Measurements from ENCODE around the gene KCNQ5. TPM values are rescaled to one million over a fixed set of nuclear protein-coding genes. Genes with fewer than 3 reads are reported as not detected.

Gene KCNQ5
- total and polyA plus RNA-seq, 2 of the 8 experiments (the other 6 are each of a cell fraction or from before 2014, with no cell fraction given) = 0.83 to 1.2 TPM

DNA sequence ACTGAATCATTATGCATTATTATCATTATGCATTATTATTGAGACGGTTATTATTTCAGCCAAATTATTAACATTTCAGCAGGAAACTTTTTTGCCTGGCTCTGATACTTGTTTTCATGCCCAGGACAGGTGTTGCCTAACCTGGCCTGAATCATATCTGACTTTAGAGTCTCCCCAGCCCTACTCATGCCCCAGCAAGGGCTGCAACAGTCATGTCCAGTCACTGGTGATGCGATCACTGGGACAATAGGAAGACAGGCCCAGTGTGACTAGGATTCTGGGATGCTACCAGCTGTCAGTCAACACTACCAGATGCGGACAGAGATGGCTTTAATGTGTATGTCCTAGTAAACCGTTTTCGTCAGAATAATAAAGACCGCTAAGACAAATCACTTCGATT, 318.4 kb downstream of the KCNQ5 start:
- ChIA-PET POLR2A (ENCODE audit: partially characterized antibody) (no interaction called here), CTCF (ENCODE audit: partially characterized antibody) (no interaction called here)
- Histone ChIP-seq H3K27ac (ENCODE audit: low read depth, low read length) (no peak overlapping the region), H3K23ac (ENCODE audit: insufficient read length) (no peak overlapping the region), H2BK20ac (ENCODE audit: low read length) (no peak overlapping the region), H4K20me1 (replicated peaks in 1 of 2; ENCODE audit: control insufficient read depth in 1 of 2, insufficient read depth in 2 of 2, low read length in 2 of 2) (no peaks in the 10 kb centered on the region), H3K4ac (replicated peaks; ENCODE audit: insufficient read length, low read depth, low read length) (no peak overlapping the region), H4K91ac (replicated peaks; ENCODE audit: insufficient read length, low read length) (no peak overlapping the region), H2BK15ac (ENCODE audit: low read length) (no peak overlapping the region), H3K79me2 (ENCODE audit: control insufficient read depth in 1 of 2, insufficient read depth in 2 of 2, low read length in 2 of 2) (no peaks in the 10 kb centered on the region), H3K4me2 (ENCODE audit: insufficient read depth in 1 of 2, low read depth in 2 of 2, low read length in 2 of 2) (no peak overlapping the region), H3K14ac (ENCODE audit: insufficient read length) (no peak overlapping the region), H2BK120ac (replicated peaks; ENCODE audit: low read depth, low read length) (no peak overlapping the region), H3K27me3 (replicated peaks in 1 of 4; ENCODE audit: control insufficient read depth in 3 of 4, extremely low read depth in 1 of 4, insufficient read depth in 3 of 4, low read length in 3 of 4) (no peaks in the 10 kb centered on the region), H3K18ac (ENCODE audit: extremely low read depth, low read length) (no peak overlapping the region), H3K56ac (replicated peaks; ENCODE audit: insufficient read length, low read depth, low read length) (no peak overlapping the region), H3K9ac (replicated peaks in 1 of 4; ENCODE audit: extremely low read depth in 1 of 4, low read depth in 3 of 4, low read length in 3 of 4) (no peak overlapping the region), H3K4me1 (replicated peaks in 1 of 4; ENCODE audit: control insufficient read depth in 3 of 4, insufficient read depth in 4 of 4, low read length in 3 of 4) (no peaks in the 10 kb centered on the region), H2BK12ac (ENCODE audit: low read depth, low read length) (no peak overlapping the region), H3K23me2 (ENCODE audit: low read depth, low read length) (no peaks in the 10 kb centered on the region; the same call in 1 of the 2 replicates), H4K8ac (ENCODE audit: extremely low read depth, insufficient read depth, low read length) (no peak overlapping the region), H2BK5ac (ENCODE audit: low read depth, low read length) (no peak overlapping the region), H2AFZ (ENCODE audit: low read length) (no peak overlapping the region), H2AK5ac (ENCODE audit: low read depth, low read length) (no peak overlapping the region), H3K36me3 (ENCODE audit: control insufficient read depth in 2 of 4, insufficient read depth in 4 of 4, low read length in 3 of 4) (no peaks in the 10 kb centered on the region), H4K5ac (ENCODE audit: insufficient read length, low read depth, low read length) (no peak overlapping the region), H3K79me1 (ENCODE audit: low read depth, low read length) (no peaks in the 10 kb centered on the region), H3K9me3 (ENCODE audit: insufficient read depth in 2 of 2, low read depth in 1 of 2, low read length in 1 of 2) (no peaks in the 10 kb centered on the region), H3K4me3 (ENCODE audit: extremely low read depth in 1 of 4, insufficient read depth in 2 of 4, low read depth in 3 of 4, low read length in 4 of 4) (no peak overlapping the region)
- no peak for FAIRE-seq
- WGBS, 2 experiments (ENCODE audit: extremely low coverage in 1 of 2, insufficient coverage in 1 of 2, insufficient read length in 1 of 2, insufficient replicate concordance in 2 of 2, low coverage in 1 of 2, low lambda C conversion rate in 2 of 2, missing lambda C conversion rate in 1 of 2) = 89% methylated on average over 7 of the region's 7 CpGs; no CpG with 5 or more reads in 1 of the 2 experiments
- DNase-seq (ENCODE audit: low read depth in 1 of 2, low spot score in 2 of 2) = no peak
- TF ChIP-seq POU5F1 (IDR thresholded peaks at IDR 0.05; ENCODE audit: low read depth, low read length) (no peak), KDM1A (IDR thresholded peaks at IDR 0.05; ENCODE audit: borderline replicate concordance, low read length) (no peak), SIX5 (IDR thresholded peaks at IDR 0.05; ENCODE audit: low read depth, low read length) (no peak), BRCA1 (IDR thresholded peaks at IDR 0.05; ENCODE audit: low read depth, low read length) (no peak), SP4 (IDR thresholded peaks at IDR 0.05; ENCODE audit: low read length) (no peak), POLR2A (IDR thresholded peaks at IDR 0.05; ENCODE audit: control extremely low read depth in 1 of 2, low read depth in 2 of 2, low read length in 2 of 2) (no peak), BCL11A (IDR thresholded peaks at IDR 0.05; ENCODE audit: low read depth in 2 of 2, low read length in 2 of 2) (no peak), BACH1 (IDR thresholded peaks at IDR 0.05; ENCODE audit: low read length) (no peak), CHD1 (IDR thresholded peaks at IDR 0.05; ENCODE audit: low read depth, low read length) (no peak), TAF7 (optimal IDR thresholded peaks at IDR 0.05; ENCODE audit: borderline replicate concordance, low read depth, low read length) (no peak), CHD2 (IDR thresholded peaks at IDR 0.05; ENCODE audit: low read length) (no peak), KDM5A (IDR thresholded peaks at IDR 0.05; ENCODE audit: low read length) (no peak), FOSL1 (IDR thresholded peaks at IDR 0.05; ENCODE audit: insufficient read depth, low read depth, low read length) (no peak), SP1 (IDR thresholded peaks at IDR 0.05; ENCODE audit: low read depth, low read length) (no peak), SRF (IDR thresholded peaks at IDR 0.05; ENCODE audit: low read depth, low read length) (no peak), KDM4A (IDR thresholded peaks at IDR 0.05; ENCODE audit: low read depth, low read length, severe bottlenecking) (no peak), SP2 (IDR thresholded peaks at IDR 0.05; ENCODE audit: low read length) (no peak)
- TF ChIP-seq, protein P1, sequence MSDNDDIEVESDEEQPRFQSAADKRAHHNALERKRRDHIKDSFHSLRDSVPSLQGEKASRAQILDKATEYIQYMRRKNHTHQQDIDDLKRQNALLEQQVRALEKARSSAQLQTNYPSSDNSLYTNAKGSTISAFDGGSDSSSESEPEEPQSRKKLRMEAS (IDR thresholded peaks at IDR 0.05) = no peak

Measured in H1 (cell line).